HG03064 (cell line): ENCODE data around the gene ATXN8OS.
"Not testable (repeated sequence)": the region's sequence is repeated elsewhere in the genome, so short reads cannot be mapped to it uniquely, and the experiment has no call there.

ENCODE experiments used
- ATAC-seq: cut with Tn5 transposase; IDR thresholded peaks from one replicate; pipeline ENCODE4 v1.9.1; 2021; ENCODE audit warnings: low read depth; ENCODE audit not compliant: unreplicated experiment

ATXN8OS gene

DNA sequence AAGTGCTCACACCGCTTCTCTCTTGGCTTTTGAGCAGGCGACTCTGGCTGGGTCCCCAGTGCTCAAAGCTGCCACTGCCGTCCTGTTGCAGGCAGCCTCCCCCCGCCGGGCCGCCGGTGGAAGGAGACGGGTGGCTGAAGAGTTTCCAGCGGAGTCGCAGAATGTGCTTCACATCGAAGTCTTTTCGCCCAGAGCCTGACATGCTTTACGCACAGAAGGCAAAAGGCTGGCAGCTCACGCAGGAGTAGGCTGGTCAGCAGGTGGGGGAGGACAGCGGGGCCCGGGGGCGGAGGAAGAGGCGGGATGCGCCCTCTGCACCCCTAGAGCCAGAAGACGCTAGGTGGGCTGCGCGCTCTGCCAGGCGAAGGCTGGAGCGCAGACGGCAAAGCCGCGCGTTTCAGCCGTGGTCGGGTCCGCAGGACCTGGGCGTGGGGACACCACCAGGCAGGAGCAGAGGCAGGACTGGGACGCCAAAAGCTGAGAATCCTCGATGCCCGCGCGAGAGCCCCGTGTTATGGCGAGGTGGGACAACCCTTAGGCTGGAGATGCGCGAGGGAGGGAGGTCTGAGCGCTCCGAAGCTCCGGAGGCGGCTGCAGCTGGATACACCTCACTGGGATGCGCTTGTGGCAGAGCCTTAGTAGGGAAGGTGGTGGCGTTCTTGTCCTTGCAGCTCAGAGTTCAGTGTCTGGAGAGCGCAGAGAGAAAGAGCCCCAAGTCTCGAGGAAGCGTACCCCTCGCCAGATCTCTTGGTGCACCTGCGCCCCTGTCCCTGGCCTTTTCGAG lies at the start of gene ATXN8OS:
Gene ATXN8OS (plus strand): TSS at position 329 of the 784 bp plus-strand sequence.
- ATAC-seq, result no peak

DNA sequence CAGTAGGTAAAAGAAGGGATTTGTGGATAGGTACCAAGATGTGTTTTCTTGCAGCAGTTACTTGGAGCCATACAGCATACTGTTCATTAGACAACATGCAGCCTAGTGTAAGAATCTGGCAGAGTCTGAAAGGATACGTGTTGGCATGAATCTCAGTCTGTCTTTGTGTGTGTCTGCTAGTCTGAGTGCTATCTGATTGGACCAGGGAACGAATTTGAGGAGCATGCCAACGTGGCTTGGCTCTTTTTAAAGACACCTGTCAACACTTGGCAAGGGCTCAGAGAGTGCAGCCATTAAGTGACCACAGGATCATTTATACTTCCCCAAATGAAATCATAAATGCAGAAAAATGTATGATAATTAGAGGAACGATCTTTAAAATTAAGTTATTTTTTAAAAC lies 27.6 kb upstream of the ATXN8OS start:
- ATAC-seq, result no peak

DNA sequence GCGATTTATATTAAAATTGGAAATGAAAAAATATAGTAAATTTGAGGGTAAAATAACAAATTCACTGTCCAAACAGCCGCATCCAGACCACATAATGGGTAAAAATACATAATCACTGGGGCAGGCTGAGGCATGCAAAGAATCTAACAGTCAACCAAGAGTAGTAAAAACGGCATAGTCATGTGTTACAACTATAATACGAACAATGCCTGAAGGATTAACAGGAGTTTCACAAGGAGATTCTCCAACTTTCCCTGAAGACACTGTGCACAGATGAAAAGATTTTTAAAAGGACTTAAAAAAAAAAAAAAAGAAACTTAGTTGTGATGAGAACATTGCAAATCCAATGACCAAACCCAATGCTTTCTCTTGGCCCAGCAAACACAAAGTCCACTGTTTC lies 20.4 kb upstream of the ATXN8OS start:
- no peak for ATAC-seq

DNA sequence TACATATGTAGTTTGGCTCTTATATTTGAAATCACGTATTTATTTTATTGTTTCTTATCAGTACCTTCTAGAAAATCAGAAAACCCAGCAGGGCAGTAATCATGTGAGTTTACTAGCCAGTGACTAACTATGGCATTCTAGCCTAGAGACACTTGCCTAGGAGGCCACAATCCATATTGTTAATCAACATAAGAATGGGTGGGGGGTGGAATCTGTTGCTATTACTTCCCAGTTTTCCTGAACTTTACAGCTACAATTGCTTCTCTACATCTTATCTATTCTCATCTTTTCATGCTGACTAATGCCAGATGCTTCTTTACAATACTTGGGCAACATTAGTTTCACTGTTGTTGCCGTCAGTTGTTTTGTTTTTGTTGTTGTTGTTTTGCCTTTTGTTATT lies 18.7 kb upstream of the ATXN8OS start:
- no peak for ATAC-seq

DNA sequence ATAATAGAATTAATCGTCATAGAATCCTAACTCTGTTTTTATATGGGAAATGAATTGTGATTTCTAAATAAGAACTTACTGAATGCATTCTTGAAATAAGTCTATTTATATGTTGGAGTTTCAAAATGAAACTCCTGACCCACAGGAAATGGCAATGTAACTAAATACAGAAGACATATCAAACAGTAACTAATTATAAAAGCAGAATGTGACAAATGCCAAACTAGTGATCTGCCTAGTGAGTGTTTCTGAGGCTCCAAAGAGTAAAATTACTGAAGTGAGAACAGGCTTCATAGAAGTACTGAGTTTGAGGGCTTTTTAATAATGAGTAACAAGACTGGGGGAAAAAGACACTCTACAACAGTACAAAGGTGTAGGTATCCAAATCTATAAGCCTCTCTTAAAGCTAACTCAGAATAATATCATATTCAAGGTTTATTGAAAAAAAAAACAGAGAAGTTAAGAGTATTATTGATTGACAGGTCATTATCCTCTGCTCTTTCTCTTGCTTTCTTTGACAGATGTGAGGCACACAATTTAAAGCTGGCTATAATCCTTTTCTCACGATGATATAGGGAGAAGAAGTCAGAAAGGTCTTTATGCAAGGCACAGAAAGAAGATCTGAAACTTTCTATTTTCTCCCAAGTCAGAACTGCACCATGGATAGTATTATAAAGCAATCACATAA lies 17.4 kb upstream of the ATXN8OS start:
- peak; percentile 72 for ATAC-seq

DNA sequence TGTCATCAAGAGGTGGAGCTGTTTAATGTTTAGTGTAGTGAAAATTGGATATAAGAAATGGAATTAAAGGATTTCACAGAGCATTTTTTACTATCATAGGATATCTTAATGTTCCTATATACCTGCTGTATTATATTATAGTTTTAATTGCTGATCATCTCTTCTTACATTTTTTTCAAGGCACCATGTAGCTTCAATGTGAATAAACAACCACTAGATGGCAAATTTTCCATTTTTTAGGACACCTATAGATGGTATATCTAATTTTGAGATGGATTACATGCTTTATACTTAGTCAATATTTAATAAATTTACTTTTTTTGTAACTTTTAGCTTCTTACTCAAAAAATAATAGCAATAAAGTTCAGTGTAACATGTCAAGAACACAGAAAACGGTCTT lies 9.0 kb upstream of the ATXN8OS start:
- ATAC-seq, result no peak

DNA sequence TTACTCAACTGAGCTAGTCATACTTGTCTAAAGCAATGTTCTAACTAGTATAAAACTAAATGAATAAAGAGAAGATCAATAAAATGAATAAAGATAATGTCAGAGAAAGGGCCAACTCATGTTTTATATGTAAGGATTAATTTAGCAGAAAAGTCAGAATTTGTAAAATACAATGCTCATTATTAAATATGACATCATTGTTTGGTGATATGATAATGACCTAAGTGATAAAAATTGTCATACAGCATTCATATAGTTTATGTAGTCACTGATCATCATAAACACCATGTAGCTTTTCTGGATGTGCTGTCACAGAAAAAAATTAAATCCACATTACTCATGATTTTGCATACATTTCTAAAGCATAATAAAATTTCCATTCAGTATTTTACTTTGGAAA lies 3.1 kb upstream of the ATXN8OS start:
- ATAC-seq, result no peak

DNA sequence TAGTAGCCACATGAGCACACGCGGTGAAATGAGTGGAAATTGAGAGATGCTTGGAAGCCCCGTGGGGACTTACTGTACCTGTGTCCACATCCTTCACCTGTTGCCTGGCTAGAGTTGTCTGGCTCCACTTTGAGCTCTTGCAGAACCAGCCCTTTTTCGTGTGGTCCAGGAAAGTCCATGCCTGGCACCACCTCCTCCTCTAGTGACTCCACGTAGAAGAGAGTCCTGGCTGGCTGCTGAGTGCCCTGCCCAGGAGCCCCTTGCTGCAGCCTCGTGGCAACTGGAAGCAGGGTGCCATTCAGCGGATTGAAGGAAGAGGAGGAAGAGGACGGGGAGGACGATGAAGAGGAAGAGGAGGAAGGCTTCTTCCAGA lies 515 bp upstream of the ATXN8OS start:
- no peak for ATAC-seq

DNA sequence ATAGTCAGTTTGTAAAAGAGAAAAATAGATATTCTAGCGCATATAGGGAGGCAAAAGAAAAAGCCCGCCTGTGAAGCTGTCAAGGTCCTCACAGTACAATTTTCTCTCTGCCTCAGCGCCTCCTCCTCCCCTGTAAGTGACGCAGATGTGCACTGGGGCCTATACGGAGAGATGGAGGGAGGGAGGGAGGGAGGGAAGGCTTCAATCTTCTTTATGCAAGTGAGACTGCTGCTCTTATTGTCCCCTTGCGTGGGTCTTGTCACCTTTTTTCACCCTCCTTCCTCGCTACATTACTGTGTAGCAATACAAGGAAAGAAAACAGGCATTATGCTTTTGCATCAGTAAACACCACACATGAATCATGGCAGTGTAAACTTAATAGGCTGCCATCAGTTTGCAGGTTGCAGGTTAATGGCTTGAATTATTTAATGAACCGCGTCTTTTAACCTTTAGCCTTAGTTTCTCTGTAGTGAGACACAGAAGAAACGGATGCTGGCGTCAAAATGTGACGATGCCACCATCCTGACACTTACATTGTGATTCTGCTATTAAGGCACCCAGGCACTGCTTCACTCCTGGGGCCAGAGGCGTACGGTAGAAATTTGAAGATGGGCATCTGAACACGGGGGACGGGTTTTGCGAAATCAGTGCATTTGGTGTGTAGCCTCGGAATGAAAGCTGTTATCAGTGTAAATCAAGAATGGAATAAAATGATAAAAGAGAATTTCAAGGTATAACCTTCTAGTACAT lies 905 bp downstream of the ATXN8OS start, which contains the start of gene KLHL1:
Gene KLHL1 (minus strand): TSS at position 97 of the 750 bp plus-strand sequence. CDS start 753 bp downstream, outside the sequence.
- ATAC-seq, result no peak

DNA sequence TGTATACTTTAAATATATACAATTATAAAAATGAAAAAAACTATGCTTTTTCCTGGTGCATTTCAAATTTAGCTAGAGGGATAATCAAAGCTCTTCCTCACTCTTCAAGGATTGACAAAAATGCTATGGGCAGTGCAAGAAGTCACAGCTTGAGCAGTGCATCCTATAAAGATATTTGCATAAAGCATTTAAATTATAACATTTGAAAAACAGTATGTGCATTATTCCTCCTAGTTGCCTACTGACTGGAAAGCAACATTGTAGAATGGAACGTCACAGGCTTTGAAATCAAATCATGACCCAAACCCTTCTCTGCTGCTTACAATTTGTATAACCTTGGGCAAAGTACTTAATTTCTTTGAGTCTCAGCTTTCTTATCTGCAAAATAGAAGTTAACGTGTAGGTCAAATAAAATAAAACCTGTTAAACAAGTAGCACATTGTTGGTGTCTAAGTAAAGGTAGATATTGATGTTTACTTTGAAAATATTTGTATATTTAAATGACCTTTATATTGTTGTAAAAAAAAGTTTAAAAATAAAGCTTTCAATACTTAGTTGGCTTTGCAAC lies 9.8 kb downstream of the ATXN8OS start:
- no peak for ATAC-seq

DNA sequence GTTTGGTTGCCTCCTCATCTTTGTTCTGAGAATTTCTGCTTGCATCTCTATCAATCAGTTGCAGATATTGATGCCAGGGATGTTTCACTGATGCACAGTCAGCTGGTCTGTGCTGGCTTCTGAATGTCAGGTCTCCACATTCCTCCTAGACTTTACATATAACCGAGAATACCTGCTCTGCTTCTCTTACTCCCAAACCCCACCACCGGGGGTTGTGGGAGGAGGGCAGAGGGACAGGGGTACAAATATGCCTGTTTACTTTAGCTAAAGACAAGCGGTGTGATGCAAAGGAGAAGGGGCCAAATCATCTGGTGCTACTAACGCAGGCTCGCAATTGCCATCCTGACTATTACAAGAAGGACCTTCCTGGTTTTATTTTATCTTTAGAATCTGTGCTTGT lies 18.1 kb downstream of the ATXN8OS start:
- ATAC-seq, result no peak

DNA sequence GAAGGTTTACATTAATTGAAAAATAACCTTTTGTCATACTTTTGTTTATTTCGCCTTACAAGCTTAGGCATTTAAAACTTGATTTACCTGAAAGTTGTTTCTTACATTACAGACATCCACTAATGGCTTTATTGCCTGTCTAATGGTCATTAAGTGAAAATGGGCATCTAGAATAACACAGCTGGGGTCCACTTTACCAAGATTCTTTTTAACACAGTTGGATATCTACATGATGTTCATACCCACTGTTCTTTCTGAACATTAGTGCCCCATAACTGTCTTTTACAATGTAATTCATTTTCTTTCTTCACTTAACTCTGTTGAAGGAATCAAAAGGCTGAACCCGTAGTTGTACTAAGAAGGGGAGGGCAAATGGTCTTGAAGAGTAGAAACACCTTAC lies 20.5 kb downstream of the ATXN8OS start:
- no peak for ATAC-seq

DNA sequence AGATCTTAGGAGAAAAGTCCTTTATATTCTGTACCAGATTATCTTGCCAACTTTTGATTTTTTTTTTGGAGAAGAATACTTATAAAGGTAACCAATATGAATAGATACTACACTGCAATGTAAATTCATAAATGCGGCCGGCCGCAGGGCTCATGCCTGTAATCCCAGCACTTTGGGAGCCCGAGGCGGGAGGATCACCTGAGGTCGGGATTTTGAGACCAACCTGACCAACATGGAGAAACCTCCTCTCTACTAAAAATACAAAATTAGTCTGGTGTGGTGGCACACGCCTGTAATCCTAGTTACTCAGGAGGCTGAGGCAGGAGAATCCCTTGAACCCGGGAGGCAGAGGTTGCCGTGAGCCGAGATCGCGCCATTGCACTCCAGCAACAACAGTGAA lies 35.0 kb downstream of the ATXN8OS start:
- not testable (repeated sequence) for ATAC-seq

DNA sequence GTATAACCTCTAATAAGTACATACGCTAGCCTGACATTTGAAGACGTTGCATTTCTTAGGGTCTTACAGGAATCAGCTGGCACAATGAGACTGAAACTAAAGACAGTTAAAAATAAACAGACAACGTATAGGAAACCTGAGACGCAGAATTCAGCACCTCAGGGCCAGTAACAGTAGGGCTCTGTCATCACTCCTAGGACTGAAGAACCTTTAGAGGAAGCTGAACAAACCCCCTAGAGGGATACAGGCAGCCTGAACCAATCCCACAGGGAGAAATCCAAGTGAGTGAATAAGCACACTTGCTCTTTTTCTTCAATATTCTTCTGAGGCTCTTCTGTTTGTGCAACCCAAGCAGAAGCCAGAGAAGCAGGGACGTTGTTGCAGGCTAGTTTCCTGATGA lies 54.5 kb downstream of the ATXN8OS start:
- no peak for ATAC-seq

DNA sequence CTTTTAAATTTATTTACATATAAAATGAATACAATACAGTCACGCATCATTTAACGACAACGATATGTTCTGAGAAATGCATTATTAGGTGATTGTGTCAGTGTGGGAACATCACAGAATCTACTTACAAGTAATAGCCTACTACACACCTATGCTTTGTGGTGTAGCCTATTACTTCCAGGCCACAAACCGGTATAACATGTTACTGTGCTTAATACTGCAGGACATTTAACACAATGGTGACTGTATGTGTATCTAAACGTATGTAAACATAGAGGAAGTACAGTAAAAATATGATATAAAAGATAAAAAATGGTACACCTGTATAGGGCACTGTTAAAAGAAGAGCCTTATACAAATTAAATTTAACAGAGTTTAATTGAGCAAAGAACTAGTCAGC lies 63.1 kb downstream of the ATXN8OS start:
- ATAC-seq, result no peak

DNA sequence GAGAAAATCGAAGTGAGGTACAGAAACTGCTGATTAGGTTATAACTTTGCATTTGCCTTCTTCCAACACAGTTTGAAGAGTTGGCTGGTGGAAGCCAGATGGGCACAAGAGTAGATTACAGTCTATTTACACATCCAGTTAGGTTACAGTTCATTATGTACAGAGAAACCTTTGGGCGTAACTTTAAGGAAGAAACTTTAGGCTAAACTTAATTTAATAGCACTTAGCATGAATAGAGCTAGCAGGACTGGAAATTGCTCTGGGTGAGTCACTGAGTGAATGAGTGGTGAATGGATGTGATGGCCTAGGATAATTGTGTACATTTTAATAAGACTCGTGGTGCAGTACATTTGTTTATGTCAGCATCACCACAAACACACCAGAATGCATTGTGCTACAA lies 63.5 kb downstream of the ATXN8OS start:
- no peak for ATAC-seq

DNA sequence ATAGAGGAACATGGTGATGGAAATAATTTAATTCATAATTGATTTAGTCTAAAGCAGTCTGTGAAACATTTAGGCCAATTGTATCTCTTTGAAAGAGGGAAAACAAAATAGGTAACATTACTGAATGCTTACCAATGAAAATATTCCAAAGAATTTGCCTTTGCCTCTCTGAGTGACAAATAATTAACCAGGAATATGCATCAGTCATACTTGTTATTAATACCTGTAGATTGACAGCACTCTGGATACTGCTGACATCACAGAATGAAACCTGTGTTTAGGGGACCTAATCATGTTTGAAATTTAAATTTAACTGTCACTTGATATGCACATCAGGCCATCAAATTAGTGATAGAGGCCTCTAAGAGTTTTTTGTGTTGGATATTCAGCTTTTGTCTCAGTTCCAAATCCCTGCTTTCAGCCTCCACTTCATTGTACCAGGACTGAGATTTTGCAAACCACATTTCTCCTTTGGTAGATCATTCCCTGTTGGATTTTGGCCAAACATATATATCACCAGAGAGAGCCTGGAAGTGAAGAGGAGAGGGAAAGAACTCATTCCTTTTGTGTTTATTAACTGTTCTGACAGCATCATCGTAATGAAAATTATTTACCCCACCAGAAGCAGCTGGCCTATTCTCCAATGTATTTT lies 65.4 kb downstream of the ATXN8OS start:
- no peak for ATAC-seq

DNA sequence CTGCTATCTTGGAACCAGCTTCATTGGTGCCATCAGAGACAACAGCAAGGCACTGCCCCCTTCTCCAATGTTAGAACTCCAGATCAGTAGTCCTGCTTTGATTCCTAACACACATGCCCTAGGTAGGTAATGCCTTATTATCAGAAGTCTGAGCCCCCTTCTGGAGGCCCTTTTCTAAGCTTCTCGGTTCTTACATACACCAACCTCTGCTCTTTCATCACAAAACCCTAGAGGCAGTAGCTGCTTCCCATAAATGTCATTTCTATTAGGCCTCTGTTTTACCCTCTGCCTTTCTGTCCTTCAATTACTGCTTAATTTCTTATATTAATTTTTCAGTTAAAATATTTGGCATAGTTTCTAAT lies 66.0 kb downstream of the ATXN8OS start:
- ATAC-seq, result no peak

DNA sequence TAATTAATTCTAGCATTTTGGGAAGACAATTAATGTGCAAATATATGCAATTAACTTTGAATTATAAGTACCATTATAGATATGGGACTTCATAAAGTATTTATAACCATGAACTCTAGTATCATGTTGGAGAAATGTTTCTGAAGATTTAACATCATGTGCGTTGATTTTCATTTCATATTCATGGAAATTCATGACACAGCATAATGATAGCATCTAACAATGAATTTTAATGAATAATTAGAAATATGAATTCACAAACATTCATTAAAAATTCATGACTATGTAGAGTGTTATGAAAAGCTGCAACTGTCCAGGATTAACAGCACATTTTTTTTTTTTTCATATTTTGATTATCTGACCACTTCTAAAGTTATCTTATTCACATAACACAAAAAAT lies 70.7 kb downstream of the ATXN8OS start:
- no peak for ATAC-seq
